ENCODE data around the gene FAHD2B.
"Not testable (repeated sequence)": the region's sequence is repeated elsewhere in the genome, so short reads cannot be mapped to it uniquely, and the experiment has no call there.

FAHD2B gene

DNA sequence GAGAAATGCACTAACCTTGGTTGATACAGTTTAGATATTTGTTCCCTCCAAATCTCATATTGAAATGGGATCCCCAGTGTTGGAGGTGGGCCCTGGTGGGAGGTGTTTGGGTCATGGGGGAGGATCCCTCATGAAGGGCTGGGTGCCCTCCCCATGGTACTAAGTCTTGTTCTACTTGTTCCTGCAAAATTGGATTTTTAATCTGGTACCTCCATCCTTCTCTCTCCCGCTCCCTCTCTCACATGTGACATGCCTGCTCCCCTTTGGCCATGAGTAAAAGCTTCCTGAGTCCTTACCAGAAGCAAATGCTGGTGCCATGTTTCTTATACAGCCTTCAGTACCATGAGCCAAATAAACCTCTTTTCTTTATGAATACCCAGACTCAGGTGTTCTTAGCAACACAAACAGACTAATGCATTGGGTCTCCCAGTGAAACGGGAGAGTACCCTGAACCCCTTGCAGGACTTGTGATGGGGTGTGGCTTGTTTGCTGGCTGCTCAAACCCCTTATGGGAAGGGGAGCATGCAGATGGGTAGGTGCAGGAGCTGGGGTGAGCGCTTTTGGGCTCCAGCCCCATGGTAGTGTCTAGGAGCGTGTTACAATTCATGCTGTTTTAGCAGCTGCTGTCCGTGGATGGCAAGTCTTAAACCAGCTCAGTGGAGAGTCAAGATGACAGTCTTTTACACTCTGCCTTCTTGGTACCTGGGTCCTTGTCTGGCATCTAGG is 27.2 kb downstream of the FAHD2B start:
- no peak for DNase-seq

DNA sequence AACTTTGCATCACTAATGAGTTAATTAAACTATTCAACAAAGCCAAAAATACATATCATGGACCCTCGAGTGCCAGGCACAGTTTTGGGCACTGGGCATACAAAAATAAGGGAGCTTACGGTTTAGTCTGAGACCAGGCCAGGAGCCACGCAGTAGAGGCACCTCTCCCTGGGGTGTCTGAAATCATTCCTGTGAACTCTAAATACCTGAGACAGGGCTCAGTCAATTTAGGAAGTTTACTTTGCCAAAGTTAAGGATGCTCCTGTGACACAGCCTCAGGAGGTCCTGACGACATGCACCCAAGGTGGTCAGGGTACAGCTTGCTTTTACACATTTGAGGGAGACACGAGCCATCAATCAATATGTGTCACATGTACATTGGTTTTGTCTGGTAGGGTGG is 28.7 kb downstream of the FAHD2B start:
- DNase-seq = not testable (repeated sequence)

DNA sequence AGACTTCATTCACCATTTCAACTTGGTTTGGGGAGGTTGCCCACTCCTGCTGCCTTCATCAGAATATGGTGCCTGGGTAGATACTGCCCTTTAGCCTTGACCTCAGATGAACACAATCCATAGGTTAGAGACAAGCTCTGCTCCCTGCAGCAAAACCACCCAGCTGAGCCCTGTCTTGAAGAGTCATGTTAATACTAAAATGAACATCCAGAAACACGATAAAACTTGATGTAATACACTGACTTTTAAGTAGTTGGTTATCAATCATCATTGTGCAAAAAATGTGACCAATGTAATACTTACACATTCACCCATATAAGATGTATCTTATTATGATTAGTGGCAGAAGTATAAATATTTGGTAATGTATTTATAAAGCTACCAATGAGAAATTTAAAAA is 32.7 kb downstream of the FAHD2B start:
- DNase-seq = not testable (repeated sequence)

DNA sequence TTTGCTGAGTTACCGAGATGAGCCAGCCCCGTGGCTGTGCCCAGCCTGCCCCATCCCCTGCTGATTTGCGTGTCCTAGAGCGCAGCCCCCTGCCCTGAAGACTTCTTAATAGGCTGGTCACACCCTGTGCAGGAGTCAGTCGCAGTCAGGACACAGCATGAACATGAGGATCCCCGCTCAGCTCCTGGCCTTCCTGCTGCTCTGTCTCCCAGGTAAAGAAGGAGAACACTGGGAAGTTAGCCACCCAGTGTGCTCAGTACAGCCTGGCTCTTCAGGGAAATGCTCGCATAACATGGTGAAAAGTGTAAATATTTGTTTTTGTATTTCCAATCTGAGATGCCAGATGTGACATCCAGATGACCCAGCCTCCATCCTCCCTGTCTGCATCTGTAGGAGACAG is 34.9 kb downstream of the FAHD2B start:
- DNase-seq = not testable (repeated sequence)

DNA sequence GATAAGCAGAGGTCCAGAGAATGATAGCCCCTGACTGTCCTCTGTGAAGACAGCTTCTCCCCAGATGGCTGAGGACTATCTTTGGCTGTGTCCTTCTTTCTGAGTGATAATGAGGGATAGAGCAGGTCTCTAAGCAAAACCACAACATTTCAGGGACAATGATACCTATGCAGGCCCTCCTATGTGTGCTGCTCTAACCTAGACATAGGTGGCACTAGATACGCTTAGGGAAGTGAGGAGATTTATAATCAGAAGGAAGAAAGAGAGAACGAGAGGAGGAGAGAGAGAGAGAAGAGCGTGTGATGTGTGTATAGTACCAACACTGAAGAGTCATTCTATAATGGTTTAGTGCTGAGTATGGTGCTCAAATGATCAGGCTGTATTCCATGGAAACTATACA is 38.5 kb downstream of the FAHD2B start:
- DNase-seq = not testable (repeated sequence)

DNA sequence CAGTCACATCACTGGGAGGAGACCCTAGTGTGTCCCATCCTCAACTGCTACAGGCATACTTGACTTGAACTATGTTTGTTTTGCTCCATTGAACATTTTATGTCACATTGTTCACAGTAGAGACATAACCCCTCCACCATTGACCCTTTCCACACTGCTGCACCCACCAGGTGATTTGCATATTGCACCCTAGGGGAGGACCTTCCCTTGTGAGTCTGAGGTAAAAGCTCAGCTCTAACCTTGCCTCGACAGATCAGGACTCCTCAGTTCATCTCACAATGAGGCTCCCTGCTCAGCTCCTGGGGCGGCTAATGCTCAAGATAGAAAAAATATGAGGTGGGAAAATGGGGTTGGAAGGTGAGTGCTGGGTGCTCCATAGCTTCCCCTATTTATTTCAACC is 44.6 kb downstream of the FAHD2B start:
- not testable (repeated sequence) for DNase-seq

DNA sequence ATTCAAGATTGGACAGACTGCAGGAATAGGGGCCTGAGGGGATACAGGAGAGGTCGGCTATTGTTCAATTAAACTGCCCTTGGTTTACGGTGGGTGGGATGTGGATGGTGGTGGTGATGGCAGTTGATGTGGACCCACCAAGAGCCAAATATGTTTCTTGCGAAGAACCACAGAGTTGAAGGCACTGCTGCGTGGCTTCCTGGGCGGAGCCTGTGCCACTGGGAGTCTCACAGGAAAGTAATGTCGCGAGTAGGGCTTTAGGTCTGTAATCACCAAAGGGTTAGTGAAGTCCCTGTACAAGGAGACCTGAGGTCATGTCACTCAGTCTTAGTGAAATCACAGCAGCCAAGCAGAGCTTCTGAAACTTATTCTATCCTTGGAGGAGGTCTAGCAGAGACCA is 46.2 kb downstream of the FAHD2B start:
- not testable (repeated sequence) for DNase-seq

DNA sequence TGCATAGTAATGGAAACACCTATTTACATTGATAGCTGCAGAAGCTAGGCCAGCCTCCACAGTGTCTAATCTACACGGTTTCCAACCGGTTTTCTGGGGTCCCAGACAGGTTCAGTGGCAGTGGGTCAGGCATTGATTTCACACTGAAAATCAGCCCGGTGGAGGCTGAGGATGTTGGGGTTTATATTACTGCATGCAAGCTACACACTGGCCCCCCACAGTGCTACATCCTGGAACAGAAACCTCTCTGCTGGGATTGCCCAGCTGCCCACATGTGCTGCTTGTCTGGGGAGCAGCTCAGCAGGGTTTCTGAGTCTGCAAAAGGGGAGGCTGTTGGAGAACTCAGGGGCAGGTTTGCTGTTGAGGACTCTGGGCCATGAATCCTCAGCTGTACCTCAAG is 48.0 kb downstream of the FAHD2B start:
- DNase-seq = not testable (repeated sequence)

DNA sequence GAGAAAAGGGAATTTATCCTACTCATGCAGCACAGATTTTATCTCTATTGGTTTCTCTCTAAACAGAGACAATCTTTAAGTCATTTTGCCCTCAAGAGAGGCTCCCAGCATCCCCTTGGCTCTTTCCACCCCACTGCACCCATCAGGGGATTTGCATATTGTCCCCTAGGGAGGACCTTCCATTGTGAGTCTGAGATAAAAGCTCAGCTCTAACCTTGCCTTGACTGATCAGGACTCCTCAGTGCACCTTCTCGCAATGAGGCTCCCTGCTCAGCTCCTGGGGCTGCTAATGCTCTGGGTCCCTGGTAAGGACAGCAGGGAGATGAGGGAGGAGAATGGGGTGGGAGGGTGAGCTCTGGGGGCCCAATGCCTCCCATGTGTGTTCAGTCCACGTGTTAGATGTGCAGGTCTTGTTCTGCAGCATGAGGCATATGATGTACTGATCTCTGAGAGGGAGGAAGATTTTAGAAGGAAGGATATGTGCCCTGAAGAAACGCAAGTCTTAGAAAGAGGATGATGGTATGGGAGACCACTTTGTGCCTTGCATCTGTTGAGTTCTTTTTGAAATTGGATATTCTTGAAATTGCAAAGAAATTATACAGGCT is 48.7 kb downstream of the FAHD2B start:
- not testable (repeated sequence) for DNase-seq

Measured in activated CD4-positive, alpha-beta T cell treated with anti-CD3 and anti-CD28 coated beads, Interleukin-2, amount 50 U/mL, for 48 hours (primary cell).